H1 (cell line): ENCODE measurements around the gene SH3RF3. TPM values are rescaled to one million over a fixed set of nuclear protein-coding genes. Genes with fewer than 3 reads are reported as not detected.

ENCODE experiments used
- CTCF ChIA-PET: fragments of 300-600 bp; sonication (Branson Sonifier 250); formaldehyde crosslinking; loops from one replicate; lab custom pipeline; 2021; ENCODE audit not compliant: partially characterized antibody; lab: Charles Lee
- POLR2A ChIA-PET: fragments of 300-600 bp; sonication (Branson Sonifier 250); formaldehyde crosslinking; loops from one replicate; lab custom pipeline; 2021; ENCODE audit warnings: inconsistent platforms; ENCODE audit not compliant: partially characterized antibody; lab: Charles Lee
- DNase-seq, 2 experiments: peaks; one replicate each; pipeline versions ENCODE4 v3.0.0 to v3.0.0-alpha.2; 2010 to 2022; ENCODE audit warnings: low spot score in 2 of 2, low read depth in 1 of 2, mixed read lengths in 1 of 2
- FAIRE-seq: peaks from 2 replicates; lab custom pipeline; 2011; peaks lifted over from hg19 to GRCh38; lab: Jason Lieb, UNC
- H2AFZ ChIP-seq: 2 replicates; pipeline ENCODE4 v1.8.1; 2012; ENCODE audit warnings: low read length, inconsistent platforms
- H2AK5ac ChIP-seq: 2 replicates; pipeline ENCODE4 v1.6.1; 2013; ENCODE audit warnings: low read depth, low read length
- H2BK120ac ChIP-seq: replicated peaks from 2 replicates; pipeline ENCODE3; 2013; ENCODE audit warnings: low read depth, low read length, inconsistent platforms
- H2BK12ac ChIP-seq: 2 replicates; pipeline ENCODE4 v1.6.1; 2013; ENCODE audit warnings: low read depth, low read length
- H2BK15ac ChIP-seq: 2 replicates; pipeline ENCODE4 v1.6.1; 2013; ENCODE audit warnings: low read length
- H2BK20ac ChIP-seq: 2 replicates; pipeline ENCODE4 v1.6.1; 2013; ENCODE audit warnings: low read length
- H2BK5ac ChIP-seq: 2 replicates; pipeline ENCODE4 v1.6.1; 2013; ENCODE audit warnings: low read depth, low read length
- H3K14ac ChIP-seq: 2 replicates; pipeline ENCODE4 v1.6.1; 2013; ENCODE audit warnings: inconsistent platforms; ENCODE audit not compliant: insufficient read length
- H3K18ac ChIP-seq: 2 replicates; pipeline ENCODE4 v1.6.1; 2013; ENCODE audit warnings: low read length; ENCODE audit errors: extremely low read depth
- H3K23ac ChIP-seq: 2 replicates; pipeline ENCODE4 v1.6.1; 2013; ENCODE audit warnings: inconsistent platforms; ENCODE audit not compliant: insufficient read length
- H3K23me2 ChIP-seq: 2 replicates; pipeline ENCODE4 v1.6.1; 2013; ENCODE audit warnings: low read depth, low read length
- H3K27ac ChIP-seq: 2 replicates; pipeline ENCODE4 v1.6.1; 2011; ENCODE audit warnings: low read depth, low read length, inconsistent platforms
- H3K27me3 ChIP-seq, 4 experiments: replicated peaks in 1 of 4; 1 replicate in 1 of 4; 2 replicates in 3 of 4; pipeline versions ENCODE4 v1.6.1 to v1.8.1; 2011 to 2013; ENCODE audit warnings: low read length in 3 of 4, mild to moderate bottlenecking in 3 of 4, inconsistent platforms in 2 of 4, mixed read lengths in 2 of 4, moderate library complexity in 1 of 4; ENCODE audit not compliant: control insufficient read depth in 3 of 4, insufficient read depth in 3 of 4; ENCODE audit errors: extremely low read depth in 1 of 4
- H3K36me3 ChIP-seq, 4 experiments: 2 replicates each; pipeline versions ENCODE4 v1.6.1 to v1.8.1; 2011 to 2013; ENCODE audit warnings: mild to moderate bottlenecking in 4 of 4, low read length in 3 of 4, moderate library complexity in 2 of 4, control low read depth in 1 of 4, inconsistent platforms in 1 of 4; ENCODE audit not compliant: insufficient read depth in 4 of 4, control insufficient read depth in 2 of 4
- H3K4ac ChIP-seq: replicated peaks from 2 replicates; pipeline ENCODE3; 2013; ENCODE audit warnings: low read length, low read depth, mixed read lengths, inconsistent platforms; ENCODE audit not compliant: insufficient read length
- H3K4me1 ChIP-seq, 4 experiments: replicated peaks in 1 of 4; 1 replicate in 1 of 4; 2 replicates in 3 of 4; pipeline versions ENCODE4 v1.6.1 to v1.8.1; 2011 to 2013; ENCODE audit warnings: low read length in 3 of 4, inconsistent platforms in 2 of 4, mixed read lengths in 1 of 4; ENCODE audit not compliant: insufficient read depth in 4 of 4, control insufficient read depth in 3 of 4
- H3K4me2 ChIP-seq, 2 experiments: 2 replicates each; pipeline versions ENCODE4 v1.6.1 to v1.8.1; 2011 to 2013; ENCODE audit warnings: low read depth in 2 of 2, low read length in 2 of 2, control low read depth in 1 of 2, inconsistent platforms in 1 of 2, mild to moderate bottlenecking in 1 of 2; ENCODE audit not compliant: insufficient read depth in 1 of 2
- H3K4me3 ChIP-seq, 4 experiments: fragments of 200-600, 300-600 bp in 1 of 4; sonication (generic), shearing (Covaris generic), sonication (Bioruptor Twin) in 1 of 4; 2 replicates each; pipeline versions ENCODE4 v1.5.1 to v1.8.1; 2011 to 2016; ENCODE audit warnings: low read length in 4 of 4, low read depth in 3 of 4, control low read depth in 2 of 4, inconsistent platforms in 2 of 4, mild to moderate bottlenecking in 2 of 4, mixed read lengths in 1 of 4, moderate library complexity in 1 of 4; ENCODE audit not compliant: insufficient read depth in 2 of 4; ENCODE audit errors: extremely low read depth in 1 of 4
- H3K56ac ChIP-seq: replicated peaks from 2 replicates; pipeline ENCODE3; 2013; ENCODE audit warnings: low read depth, mild to moderate bottlenecking, mixed read lengths, low read length, inconsistent platforms; ENCODE audit not compliant: insufficient read length
- H3K79me1 ChIP-seq: 2 replicates; pipeline ENCODE4 v1.6.1; 2013; ENCODE audit warnings: low read depth, low read length, control low read depth
- H3K79me2 ChIP-seq, 2 experiments: 2 replicates each; pipeline versions ENCODE4 v1.6.1 to v1.8.1; 2012 to 2013; ENCODE audit warnings: low read length in 2 of 2, mild to moderate bottlenecking in 2 of 2, inconsistent platforms in 1 of 2; ENCODE audit not compliant: insufficient read depth in 2 of 2, control insufficient read depth in 1 of 2
- H3K9ac ChIP-seq, 4 experiments: replicated peaks in 1 of 4; 1 replicate in 1 of 4; 2 replicates in 3 of 4; pipeline versions ENCODE4 v1.6.1 to v1.8.1; 2011 to 2013; ENCODE audit warnings: low read depth in 3 of 4, low read length in 3 of 4, control low read depth in 2 of 4, mild to moderate bottlenecking in 2 of 4, moderate library complexity in 2 of 4, inconsistent platforms in 1 of 4; ENCODE audit errors: extremely low read depth in 1 of 4
- H3K9me3 ChIP-seq, 2 experiments: 2 replicates each; pipeline versions ENCODE4 v1.6.1 to v1.8.1; 2012 to 2013; ENCODE audit warnings: mild to moderate bottlenecking in 2 of 2, moderate library complexity in 2 of 2, control low read depth in 1 of 2, inconsistent platforms in 1 of 2, low read depth in 1 of 2, low read length in 1 of 2, mixed read lengths in 1 of 2; ENCODE audit not compliant: insufficient read depth in 2 of 2
- H4K20me1 ChIP-seq, 2 experiments: replicated peaks in 1 of 2; 2 replicates each; pipeline versions ENCODE3 to v1.8.1; 2011 to 2013; ENCODE audit warnings: inconsistent platforms in 2 of 2, low read length in 2 of 2, mild to moderate bottlenecking in 1 of 2; ENCODE audit not compliant: insufficient read depth in 2 of 2, control insufficient read depth in 1 of 2
- H4K5ac ChIP-seq: 2 replicates; pipeline ENCODE4 v1.6.1; 2013; ENCODE audit warnings: low read length, low read depth, mixed read lengths, inconsistent platforms; ENCODE audit not compliant: insufficient read length
- H4K8ac ChIP-seq: 2 replicates; pipeline ENCODE4 v1.8.0; 2013; ENCODE audit warnings: mild to moderate bottlenecking, moderate library complexity, low read length, inconsistent platforms; ENCODE audit not compliant: insufficient read depth; ENCODE audit errors: extremely low read depth
- H4K91ac ChIP-seq: replicated peaks from 2 replicates; pipeline ENCODE3; 2013; ENCODE audit warnings: low read length, mixed read lengths, inconsistent platforms; ENCODE audit not compliant: insufficient read length
- ASH2L ChIP-seq: fragments of 200-600, 300-600 bp; sonication (generic); IDR thresholded peaks from one replicate; pipeline ENCODE4 v1.7.1; 2017; ENCODE audit warnings: low read length
- ATF2 ChIP-seq: IDR thresholded peaks from 2 replicates; pipeline ENCODE4 v1.6.1; 2012; ENCODE audit warnings: low read length, inconsistent platforms
- CHD1 ChIP-seq: IDR thresholded peaks from 2 replicates; pipeline ENCODE4 v1.6.1; 2012; ENCODE audit warnings: low read depth, low read length, improper control_type of control experiment
- MAFK ChIP-seq: IDR thresholded peaks from 2 replicates; pipeline ENCODE4 v1.6.1; 2012; ENCODE audit warnings: low read depth, mild to moderate bottlenecking, improper control_type of control experiment, low read length
- POLR2A ChIP-seq, 2 experiments: IDR thresholded peaks; 1 replicate in 1 of 2; 2 replicates in 1 of 2; pipeline ENCODE4 v1.6.1; 2011; ENCODE audit warnings: low read depth in 2 of 2, low read length in 2 of 2, mild to moderate bottlenecking in 2 of 2; ENCODE audit errors: control extremely low read depth in 1 of 2
- SAP30 ChIP-seq: fragments of 300-600 bp; sonication (generic); IDR thresholded peaks from 2 replicates; pipeline ENCODE4 v1.7.1; 2012; ENCODE audit warnings: low read length, moderate library complexity, mild to moderate bottlenecking, inconsistent platforms; ENCODE audit not compliant: insufficient read depth, insufficient replicate concordance
- YY1 ChIP-seq: IDR thresholded peaks from 2 replicates; pipeline ENCODE4 v1.6.1; 2011; ENCODE audit warnings: low read depth, mild to moderate bottlenecking, low read length
- WGBS, 2 experiments: shearing (Covaris generic) in 1 of 2; methylation state at CpG; one replicate each; pipeline versions ENCODE4 v1.1.6 to v1.1.7; 2013 to 2015; ENCODE audit warnings: low lambda C conversion rate in 2 of 2, mixed read lengths in 2 of 2, inconsistent platforms in 1 of 2, low coverage in 1 of 2, missing lambda C conversion rate in 1 of 2; ENCODE audit not compliant: insufficient replicate concordance in 2 of 2, insufficient coverage in 1 of 2, insufficient read length in 1 of 2; ENCODE audit errors: extremely low coverage in 1 of 2, missing lambda C conversion rate in 1 of 2; 5-methylcytosine and 5-hydroxymethylcytosine counted together
- polyA plus RNA-seq, 7 experiments: library from polyadenylated mRNA; depleted of rRNA in 3 of 7; stranded (reverse) in 5 of 7; unstranded in 2 of 7; fragments of >200 nt in 5 of 7; fragments of 200-250 nt in 2 of 7; gene quantifications; 1 replicate in 5 of 7; 2 replicates in 1 of 7; 4 replicates in 1 of 7; pipeline versions ENCODE4 v1.2.1 to v1.2.3, GENCODE V29; 2011 to 2013; ENCODE audit warnings: missing spikeins in 2 of 7, mixed read lengths in 2 of 7
- total RNA-seq: library from RNA; stranded (reverse); fragmentation: NEBNext Ultra II Directional; extraction: Animal tissue kit (Norgen Biotek cat#: 25700); gene quantifications from 2 replicates; pipeline ENCODE4 v1.2.1, GENCODE V29; 2021

SH3RF3 gene
- total and polyA plus RNA-seq, 2 of the 8 experiments (the other 6 are each of a cell fraction or from before 2014, with no cell fraction given), result 0.11 to 0.65 TPM

GRCh38 chr2:109337221-109337620 lies 208.2 kb downstream of the SH3RF3 start:
- no peaks in the 10 kb centered on the region for H3K79me1 ChIP-seq
- no peaks in the 10 kb centered on the region for H4K20me1 ChIP-seq
- H4K8ac ChIP-seq, result no peak overlapping the region
- H2BK12ac ChIP-seq, result no peak overlapping the region
- no peak overlapping the region for H3K4me3 ChIP-seq
- H3K27ac ChIP-seq, result no peak overlapping the region
- H2AFZ ChIP-seq, result no peak overlapping the region
- no peaks in the 10 kb centered on the region for H3K36me3 ChIP-seq
- H2BK15ac ChIP-seq, result no peak overlapping the region
- no peak overlapping the region for H3K4me2 ChIP-seq
- H2BK120ac ChIP-seq, result no peak overlapping the region
- no peaks in the 10 kb centered on the region for H3K79me2 ChIP-seq
- no peak overlapping the region for H3K9ac ChIP-seq
- H4K91ac ChIP-seq, result no peak overlapping the region
- no peak overlapping the region for H2AK5ac ChIP-seq
- WGBS, 2 experiments, result 88% methylated on average over 9 of the region's 9 CpGs; no CpG with 5 or more reads in 1 of the 2 experiments
- H3K18ac ChIP-seq, result no peak overlapping the region
- no peak for DNase-seq
- H3K14ac ChIP-seq, result no peak overlapping the region
- FAIRE-seq, result no peak
- CTCF ChIA-PET, result interaction anchor here (0.6 to 1.7 kb wide), 2 partner anchors 12 to 99 kb away, joined by 3 to 6 read pairs; no protein-coding TSS in a partner anchor
- H3K4me1 ChIP-seq, result peaks cover 0 to 6% (median 4%) of the 10 kb centered on the region in 4 experiments; a peak in 3 of 7 replicates
- H2BK20ac ChIP-seq, result no peak overlapping the region
- no peak overlapping the region for H3K4ac ChIP-seq
- no peak overlapping the region for H4K5ac ChIP-seq
- H3K23me2 ChIP-seq, result no peaks in the 10 kb centered on the region
- POLR2A ChIA-PET, result no interaction called here
- no peaks in the 10 kb centered on the region for H3K27me3 ChIP-seq
- H3K9me3 ChIP-seq, result peaks cover 5% of the 10 kb centered on the region in 2 experiments
- H3K23ac ChIP-seq, result no peak overlapping the region
- TF ChIP-seq ATF2 (no peak), POLR2A (IDR thresholded peaks at IDR 0.05; ENCODE audit: control extremely low read depth in 1 of 2, low read depth in 2 of 2, low read length in 2 of 2) (no peak), SAP30 (no peak), CHD1 (no peak), ASH2L (no peak), YY1 (no peak), MAFK (no peak)
- no peak overlapping the region for H2BK5ac ChIP-seq
- H3K56ac ChIP-seq, result no peak overlapping the region
